GM12872 (cell line): Measurements from ENCODE around the gene NLRP6.

Experiments used
- CTCF ChIP-seq: IDR thresholded peaks from 3 replicates; pipeline ENCODE4 v1.5.1; 2011; ENCODE audit warnings: low read depth, mild to moderate bottlenecking, low read length, moderate library complexity; ENCODE audit not compliant: insufficient read depth

Gene NLRP6

GRCh38 chr11:289712-290620 is 11.8 kb downstream of the NLRP6 start:
- TF ChIP-seq CTCF, result no peak

GRCh38 chr11:290621-291231 is 12.5 kb downstream of the NLRP6 start:
- no peak for TF ChIP-seq CTCF

- no peak for TF ChIP-seq CTCF
Observed at GRCh38 chr11:291281-292210, 13.3 kb downstream of the NLRP6 start.

GRCh38 chr11:292211-293121 is 14.3 kb downstream of the NLRP6 start:
- no peak for TF ChIP-seq CTCF

- TF ChIP-seq CTCF, result no peak
Observed at GRCh38 chr11:293271-293851, 15.2 kb downstream of the NLRP6 start.

- no peak for TF ChIP-seq CTCF
Observed at GRCh38 chr11:293852-294661, 15.8 kb downstream of the NLRP6 start.
